ENCODE measurements around the gene ZAR1. TPM values are rescaled to one million over a fixed set of nuclear protein-coding genes. Genes with fewer than 3 reads are reported as not detected.
"Not testable (repeated sequence)": the region's sequence is repeated elsewhere in the genome, so short reads cannot be mapped to it uniquely, and the experiment has no call there.

ZAR1 gene
- total RNA-seq, 1 experiment from 2014 or later = 0.47 TPM

- TF ChIP-seq CTCF (IDR thresholded peaks at IDR 0.05 in 2 of 3, conservative IDR thresholded peaks at IDR 0.05 in 1 of 3; ENCODE audit: borderline replicate concordance in 1 of 3, insufficient read depth in 1 of 3, low read depth in 2 of 3, low read length in 2 of 3) (no peak), EZH2phosphoT487 (IDR thresholded peaks at IDR 0.05; ENCODE audit: borderline replicate concordance) (no peak), CBX3 (IDR thresholded peaks at IDR 0.05; ENCODE audit: low read depth) (no peak), EGR1 (IDR thresholded peaks at IDR 0.05; ENCODE audit: low read depth) (no peak)
These were observed 40.9 kb upstream of the ZAR1 start (continued) for GRCh38 chr4:48449151-48449550.

GRCh38 chr4:48450740-48451139, 39.3 kb upstream of the ZAR1 start:
- Histone ChIP-seq H3K27me3 (ENCODE audit: insufficient read depth, low read length) (no peaks in the 10 kb centered on the region), H3K79me2 (ENCODE audit: insufficient read depth, low read length) (no peaks in the 10 kb centered on the region), H3K4me3 (replicated peaks in 1 of 2; ENCODE audit: low read depth in 1 of 2, low read length in 2 of 2) (no peak overlapping the region), H3K4me1 (ENCODE audit: control insufficient read depth in 1 of 2, insufficient read depth in 2 of 2, low read length in 2 of 2) (no peaks in the 10 kb centered on the region), H3K4me2 (ENCODE audit: low read length) (no peak overlapping the region), H3K9ac (ENCODE audit: low read length) (no peak overlapping the region), H3K36me3 (ENCODE audit: control insufficient read depth in 1 of 2, insufficient read depth in 2 of 2, low read length in 2 of 2) (no peaks in the 10 kb centered on the region), H2AFZ (ENCODE audit: low read depth, low read length, poor library complexity, severe bottlenecking) (no peak overlapping the region), H4K20me1 (ENCODE audit: insufficient read depth) (no peaks in the 10 kb centered on the region), H3K27ac (ENCODE audit: low read depth, low read length) (no peak overlapping the region), H3K9me3 (ENCODE audit: control insufficient read depth in 1 of 2, insufficient read depth in 1 of 2, low read depth in 1 of 2, low read length in 2 of 2) (no peaks in the 10 kb centered on the region), H3K9me2 (ENCODE audit: insufficient read depth) (no peaks in the 10 kb centered on the region)
- ChIA-PET RAD21 (ENCODE audit: low non-redundant PET in 1 of 2, low total read pairs in 2 of 2, uncharacterized antibody in 2 of 2, unreplicated experiment in 2 of 2) (no interaction called here), POLR2A (no interaction called here), CTCF (no interaction called here)
- ATAC-seq = no peak
- TF ChIP-seq EZH2phosphoT487 (IDR thresholded peaks at IDR 0.05; ENCODE audit: borderline replicate concordance) (no peak), EZH2 (IDR thresholded peaks at IDR 0.05) (no peak)
- DNase-seq (ENCODE audit: low read depth, low spot score) = no peak
- intact Hi-C loops (cut with micrococcal nuclease) = no loop called here
- BruUV-seq (replicated peaks) = no TSS peak

- intact Hi-C loops (cut with micrococcal nuclease); H3K4me1 ChIP-seq (ENCODE audit: control insufficient read depth in 1 of 2, insufficient read depth in 2 of 2, low read length in 2 of 2); CTCF ChIA-PET; BruUV-seq (replicated peaks); H4K20me1 ChIP-seq (ENCODE audit: insufficient read depth); H3K4me2 ChIP-seq (ENCODE audit: low read length); ATAC-seq; H3K27me3 ChIP-seq (ENCODE audit: insufficient read depth, low read length); H3K9me3 ChIP-seq (ENCODE audit: control insufficient read depth in 1 of 2, insufficient read depth in 1 of 2, low read depth in 1 of 2, low read length in 2 of 2); H3K4me3 ChIP-seq (replicated peaks in 1 of 2; ENCODE audit: low read depth in 1 of 2, low read length in 2 of 2); H3K9me2 ChIP-seq (ENCODE audit: insufficient read depth); DNase-seq (ENCODE audit: low read depth, low spot score); H3K79me2 ChIP-seq (ENCODE audit: insufficient read depth, low read length); RAD21 ChIA-PET (ENCODE audit: low non-redundant PET in 1 of 2, low total read pairs in 2 of 2, uncharacterized antibody in 2 of 2, unreplicated experiment in 2 of 2); H2AFZ ChIP-seq (ENCODE audit: low read depth, low read length, poor library complexity, severe bottlenecking); H3K36me3 ChIP-seq (ENCODE audit: control insufficient read depth in 1 of 2, insufficient read depth in 2 of 2, low read length in 2 of 2); H3K9ac ChIP-seq (ENCODE audit: low read length); POLR2A ChIA-PET; H3K27ac ChIP-seq (ENCODE audit: low read depth, low read length): not testable (repeated sequence)
These were observed 38.4 kb upstream of the ZAR1 start for GRCh38 chr4:48451656-48452055.

Data from HCT116 (cell line).